ENCODE data around the gene SSTR5. TPM values are rescaled to one million over a fixed set of nuclear protein-coding genes. Genes with fewer than 3 reads are reported as not detected.

The SSTR5 gene
- total and polyA plus RNA-seq, 2 experiments from 2014 or later = 0.77 to 1.3 TPM

DNA sequence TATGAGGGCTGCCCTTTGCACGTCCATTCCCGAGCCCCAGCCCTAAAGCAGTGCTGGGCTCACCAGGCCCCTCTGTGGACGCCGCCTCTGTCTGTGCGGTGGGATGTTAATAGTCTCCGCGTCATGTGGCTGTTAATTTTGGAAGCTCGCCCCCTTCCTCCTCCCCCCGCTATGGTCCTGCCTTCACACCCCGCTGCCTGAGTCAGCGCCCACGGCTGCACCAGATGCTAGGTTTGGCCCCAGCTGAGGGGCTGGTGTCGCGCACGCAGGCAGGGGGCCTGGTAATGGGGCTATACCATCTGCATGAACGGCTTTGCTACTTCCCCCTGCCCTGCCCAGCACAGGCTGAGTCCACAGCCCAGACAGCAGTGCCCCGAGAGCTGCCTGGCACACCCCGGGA is 4.1 kb upstream of the SSTR5 start:
- DNase-seq (ENCODE audit: low spot score) = no peak
- Histone ChIP-seq H3K27ac (no peak overlapping the region), H3K4me3 (no peak overlapping the region), H3K4me1 (ENCODE audit: insufficient read depth) (no peaks in the 10 kb centered on the region), H3K4me2 (no peak overlapping the region), H3K9me2 (replicated peaks; ENCODE audit: insufficient read depth) (no peaks in the 10 kb centered on the region), H4K20me1 (ENCODE audit: insufficient read depth, poor library complexity, severe bottlenecking) (no peaks in the 10 kb centered on the region), H3K36me3 (replicated peaks; ENCODE audit: insufficient read depth, low read depth) (no peaks in the 10 kb centered on the region), H3K27me3 (peaks cover 30% of the 10 kb centered on the region), H3K79me2 (no peaks in the 10 kb centered on the region), H2AFZ (no peak overlapping the region), H3K9me3 (ENCODE audit: low read depth) (no peaks in the 10 kb centered on the region)
- TF ChIP-seq EZH2 (IDR thresholded peaks at IDR 0.05; ENCODE audit: borderline replicate concordance) = no peak
- no peak for TF ChIP-seq EZH2phosphoT487 (IDR thresholded peaks at IDR 0.05; ENCODE audit: low read depth, severe bottlenecking, unreplicated experiment)
- TF ChIP-seq, protein P1, sequence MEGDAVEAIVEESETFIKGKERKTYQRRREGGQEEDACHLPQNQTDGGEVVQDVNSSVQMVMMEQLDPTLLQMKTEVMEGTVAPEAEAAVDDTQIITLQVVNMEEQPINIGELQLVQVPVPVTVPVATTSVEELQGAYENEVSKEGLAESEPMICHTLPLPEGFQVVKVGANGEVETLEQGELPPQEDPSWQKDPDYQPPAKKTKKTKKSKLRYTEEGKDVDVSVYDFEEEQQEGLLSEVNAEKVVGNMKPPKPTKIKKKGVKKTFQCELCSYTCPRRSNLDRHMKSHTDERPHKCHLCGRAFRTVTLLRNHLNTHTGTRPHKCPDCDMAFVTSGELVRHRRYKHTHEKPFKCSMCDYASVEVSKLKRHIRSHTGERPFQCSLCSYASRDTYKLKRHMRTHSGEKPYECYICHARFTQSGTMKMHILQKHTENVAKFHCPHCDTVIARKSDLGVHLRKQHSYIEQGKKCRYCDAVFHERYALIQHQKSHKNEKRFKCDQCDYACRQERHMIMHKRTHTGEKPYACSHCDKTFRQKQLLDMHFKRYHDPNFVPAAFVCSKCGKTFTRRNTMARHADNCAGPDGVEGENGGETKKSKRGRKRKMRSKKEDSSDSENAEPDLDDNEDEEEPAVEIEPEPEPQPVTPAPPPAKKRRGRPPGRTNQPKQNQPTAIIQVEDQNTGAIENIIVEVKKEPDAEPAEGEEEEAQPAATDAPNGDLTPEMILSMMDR (IDR thresholded peaks at IDR 0.05; ENCODE audit: poor library complexity) = no peak
- 90% methylated on average over 12 of the region's 18 CpGs for WGBS (ENCODE audit: low lambda C conversion rate, missing lambda C conversion rate)

DNA sequence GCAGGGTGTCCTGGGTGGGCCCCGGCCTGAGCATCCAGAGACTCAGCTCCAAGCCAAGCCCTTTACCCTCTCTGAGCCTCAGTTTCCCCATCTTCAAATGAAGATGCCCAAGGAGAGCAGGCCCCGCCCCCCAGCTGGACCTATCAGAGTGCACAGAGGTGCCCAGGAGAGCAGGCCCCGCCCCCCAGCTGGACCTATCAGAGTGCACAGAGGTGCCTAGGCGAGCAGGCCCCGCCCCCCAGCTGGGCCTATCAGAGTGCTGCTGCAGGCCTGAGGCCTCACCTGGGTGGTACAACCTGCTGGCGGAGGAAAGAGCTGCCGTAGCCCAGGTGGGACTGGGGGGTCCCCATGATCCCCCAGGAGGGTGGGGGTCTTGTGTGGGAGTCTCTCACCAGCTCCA is 3.4 kb upstream of the SSTR5 start:
- peaks cover 35% of the 10 kb centered on the region for H3K27me3 ChIP-seq
- H3K4me3 ChIP-seq = no peak overlapping the region
- H4K20me1 ChIP-seq (ENCODE audit: insufficient read depth, poor library complexity, severe bottlenecking) = no peaks in the 10 kb centered on the region
- H3K9me3 ChIP-seq (ENCODE audit: low read depth) = no peaks in the 10 kb centered on the region
- H2AFZ ChIP-seq = no peak overlapping the region
- H3K4me1 ChIP-seq (ENCODE audit: insufficient read depth) = no peaks in the 10 kb centered on the region
- no peak overlapping the region for H3K27ac ChIP-seq
- no peaks in the 10 kb centered on the region for H3K36me3 ChIP-seq (replicated peaks; ENCODE audit: insufficient read depth, low read depth)
- TF ChIP-seq EZH2 (IDR thresholded peaks at IDR 0.05; ENCODE audit: borderline replicate concordance) (no peak), EZH2phosphoT487 (IDR thresholded peaks at IDR 0.05; ENCODE audit: low read depth, severe bottlenecking, unreplicated experiment) (no peak)
- WGBS (ENCODE audit: low lambda C conversion rate, missing lambda C conversion rate) = 95% methylated on average over 6 of the region's 7 CpGs
- no peaks in the 10 kb centered on the region for H3K9me2 ChIP-seq (replicated peaks; ENCODE audit: insufficient read depth)
- DNase-seq (ENCODE audit: low spot score) = no peak
- no peaks in the 10 kb centered on the region for H3K79me2 ChIP-seq
- H3K4me2 ChIP-seq = no peak overlapping the region

DNA sequence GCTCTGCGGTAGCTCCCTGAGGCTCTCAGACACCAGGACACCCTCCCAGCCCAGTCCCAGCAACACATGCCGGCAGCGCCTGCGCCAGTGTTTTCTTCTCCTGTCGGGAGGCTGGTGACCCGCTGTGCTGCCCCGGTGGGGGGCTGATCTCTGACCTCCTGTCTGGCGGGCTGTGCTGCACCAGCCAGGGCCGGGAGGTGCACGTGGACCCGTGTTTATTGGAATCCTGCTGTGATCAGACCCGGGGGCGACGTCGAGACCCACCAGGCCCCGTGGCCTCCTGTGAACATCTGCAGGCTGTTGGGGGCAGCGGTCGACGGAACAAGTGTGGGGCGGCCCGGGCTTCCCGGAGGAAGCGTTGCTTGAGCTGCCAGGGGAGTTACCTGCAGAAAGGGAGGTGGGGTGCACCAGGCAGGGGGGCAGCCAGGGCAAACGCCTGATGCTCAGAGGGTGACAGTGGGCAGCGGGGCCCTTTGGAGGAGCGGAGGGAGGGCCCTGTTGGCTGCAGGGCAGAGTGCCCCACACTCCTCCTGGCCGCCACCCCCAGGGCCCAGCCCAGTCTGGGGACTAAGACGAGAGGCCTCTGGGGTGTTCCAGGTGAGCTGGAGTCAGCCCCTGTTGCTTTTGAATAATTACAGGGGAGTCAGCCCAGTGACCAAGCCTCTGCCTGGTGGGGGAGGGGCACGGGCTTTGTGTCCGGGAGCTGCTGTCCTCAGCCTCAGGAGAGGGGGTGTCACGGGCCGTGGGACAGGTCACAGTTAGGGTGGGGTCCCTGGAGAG is 2.3 kb upstream of the SSTR5 start:
- 47% methylated on average over 32 of the region's 32 CpGs for WGBS (ENCODE audit: low lambda C conversion rate, missing lambda C conversion rate)
- TF ChIP-seq EZH2 (IDR thresholded peaks at IDR 0.05; ENCODE audit: borderline replicate concordance) = no peak
- TF ChIP-seq, protein P1 (IDR thresholded peaks at IDR 0.05; ENCODE audit: poor library complexity) = no peak
- no peak for TF ChIP-seq EZH2phosphoT487 (IDR thresholded peaks at IDR 0.05; ENCODE audit: low read depth, severe bottlenecking, unreplicated experiment)
- H3K36me3 ChIP-seq (replicated peaks; ENCODE audit: insufficient read depth, low read depth) = no peaks in the 10 kb centered on the region
- H3K9me3 ChIP-seq (ENCODE audit: low read depth) = no peaks in the 10 kb centered on the region
- no peak overlapping the region for H2AFZ ChIP-seq
- no peak overlapping the region for H3K27ac ChIP-seq
- peaks cover 40% of the 10 kb centered on the region for H3K27me3 ChIP-seq
- H3K4me2 ChIP-seq = no peak overlapping the region
- no peaks in the 10 kb centered on the region for H3K9me2 ChIP-seq (replicated peaks; ENCODE audit: insufficient read depth)
- no peak overlapping the region for H3K4me3 ChIP-seq
- DNase-seq (ENCODE audit: low spot score) = no peak
- H4K20me1 ChIP-seq (ENCODE audit: insufficient read depth, poor library complexity, severe bottlenecking) = no peaks in the 10 kb centered on the region
- H3K79me2 ChIP-seq = no peaks in the 10 kb centered on the region
- no peaks in the 10 kb centered on the region for H3K4me1 ChIP-seq (ENCODE audit: insufficient read depth)

DNA sequence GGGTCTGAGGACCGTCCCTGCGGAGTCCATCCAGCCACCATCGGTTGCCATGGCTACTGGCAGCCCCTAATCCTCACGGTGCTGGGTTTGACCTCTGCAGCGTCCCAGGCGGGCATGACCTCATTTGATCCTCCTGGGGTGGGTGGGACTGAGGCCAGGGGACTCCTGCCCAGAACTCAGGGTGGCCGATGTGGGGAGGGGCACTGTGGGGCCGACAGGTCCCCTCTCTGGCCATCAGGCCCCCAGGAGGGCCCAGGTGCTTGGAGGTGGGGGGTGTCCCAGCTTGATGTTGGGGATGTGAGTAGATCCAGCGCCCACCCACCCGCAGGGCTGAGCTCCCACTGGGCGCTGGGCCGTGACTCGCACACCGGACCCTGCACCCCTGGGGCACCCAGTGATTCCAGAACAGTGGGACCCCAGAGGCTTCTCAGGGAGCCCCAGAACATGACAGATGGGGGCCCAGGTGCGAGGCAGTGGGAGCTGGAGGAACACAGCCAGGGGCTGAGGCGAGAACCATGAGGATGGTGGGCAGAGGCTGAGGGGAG is 1.6 kb upstream of the SSTR5 start:
- no peak overlapping the region for H3K4me2 ChIP-seq
- no peak overlapping the region for H3K27ac ChIP-seq
- no peak for DNase-seq (ENCODE audit: low spot score)
- H3K36me3 ChIP-seq (replicated peaks; ENCODE audit: insufficient read depth, low read depth) = no peaks in the 10 kb centered on the region
- H3K27me3 ChIP-seq = peaks cover 40% of the 10 kb centered on the region
- WGBS (ENCODE audit: low lambda C conversion rate, missing lambda C conversion rate) = 59% methylated on average over 16 of the region's 16 CpGs
- H3K4me1 ChIP-seq (ENCODE audit: insufficient read depth) = no peaks in the 10 kb centered on the region
- no peaks in the 10 kb centered on the region for H3K79me2 ChIP-seq
- H3K9me2 ChIP-seq (replicated peaks; ENCODE audit: insufficient read depth) = no peaks in the 10 kb centered on the region
- TF ChIP-seq EZH2phosphoT487 (IDR thresholded peaks at IDR 0.05; ENCODE audit: low read depth, severe bottlenecking, unreplicated experiment) (no peak), EZH2 (IDR thresholded peaks at IDR 0.05; ENCODE audit: borderline replicate concordance) (no peak)
- TF ChIP-seq, protein P1 (IDR thresholded peaks at IDR 0.05; ENCODE audit: poor library complexity) = no peak
- no peaks in the 10 kb centered on the region for H4K20me1 ChIP-seq (ENCODE audit: insufficient read depth, poor library complexity, severe bottlenecking)
- no peaks in the 10 kb centered on the region for H3K9me3 ChIP-seq (ENCODE audit: low read depth)
- H2AFZ ChIP-seq = no peak overlapping the region
- no peak overlapping the region for H3K4me3 ChIP-seq

All from hepatocyte (in vitro differentiated cells).